ENCODE measurements around the gene NHSL1. TPM values are rescaled to one million over a fixed set of nuclear protein-coding genes. Genes with fewer than 3 reads are reported as not detected.

Gene NHSL1
- total and polyA plus RNA-seq, 2 donors (not counting 3 experiments of a cell fraction or from before 2014, with no cell fraction given): 24.8 to 55.0 TPM

GRCh38 chr6:138441965-138442364, 57.3 kb downstream of the NHSL1 start:
- H3K4me1 ChIP-seq (ENCODE audit: control insufficient read depth, extremely low read depth, insufficient read depth, low read length): no peaks in the 10 kb centered on the region
- H3K9me3 ChIP-seq (replicated peaks; ENCODE audit: control insufficient read depth, insufficient read depth, low read length): no peaks in the 10 kb centered on the region
- TF ChIP-seq FOS (IDR thresholded peaks at IDR 0.05; ENCODE audit: borderline replicate concordance, insufficient read depth, low read length): no peak
- TF ChIP-seq GATA2 (IDR thresholded peaks at IDR 0.05; ENCODE audit: insufficient read depth, insufficient read length, low read depth, low read length): no peak
- TF ChIP-seq CTCF (IDR thresholded peaks at IDR 0.05; ENCODE audit: extremely low read depth in 1 of 2, insufficient read depth in 1 of 2, low read depth in 1 of 2, low read length in 2 of 2): no peak
- TF ChIP-seq MAX (IDR thresholded peaks at IDR 0.05; ENCODE audit: insufficient read depth, insufficient read length): no peak
- no peak for TF ChIP-seq POLR2AphosphoS5 (IDR thresholded peaks at IDR 0.05; ENCODE audit: insufficient read depth, low read depth, low read length)
- TF ChIP-seq JUN (IDR thresholded peaks at IDR 0.05; ENCODE audit: borderline replicate concordance, insufficient read depth, insufficient read length, low read depth): no peak
- TF ChIP-seq EZH2 (IDR thresholded peaks at IDR 0.05; ENCODE audit: borderline replicate concordance, low read depth, low read length, severe bottlenecking): no peak
- TF ChIP-seq MYC (IDR thresholded peaks at IDR 0.05; ENCODE audit: low read depth, low read length): no peak
- no peak for TF ChIP-seq POLR2A (IDR thresholded peaks at IDR 0.05; ENCODE audit: low read depth, low read length)
- FAIRE-seq (no peak), DNase-seq (ENCODE audit: low read depth, low spot score) (peak; percentile 29)
- no TSS peak for BruUV-seq (replicated peaks)
- H3K9me1 ChIP-seq (replicated peaks; ENCODE audit: control insufficient read depth, extremely low read depth, insufficient read depth, low read length): no peaks in the 10 kb centered on the region
- H3K4me2 ChIP-seq (ENCODE audit: insufficient read depth, low read length): no peak overlapping the region
- no peak overlapping the region for H3K27ac ChIP-seq (ENCODE audit: insufficient read depth, low read depth, low read length)
- CTCF ChIA-PET: interaction anchor here (0.7 to 0.8 kb wide), 2 partner anchors 12 to 149 kb away, joined by 3 to 4 read pairs; no protein-coding TSS in a partner anchor
- peaks cover 5 to 16% of the 10 kb centered on the region in 2 experiments for H3K36me3 ChIP-seq (ENCODE audit: control insufficient read depth in 2 of 2, extremely low read depth in 1 of 2, insufficient read depth in 2 of 2, low read length in 2 of 2)
- intact Hi-C loops (cut with micrococcal nuclease): no loop called here
- no peak overlapping the region for H3K9ac ChIP-seq (replicated peaks; ENCODE audit: extremely low read depth, insufficient read depth, low read length)
- POLR2A ChIA-PET: interaction anchor here (0.5 kb wide), 1 partner anchor 16 kb away, joined by 8 read pairs; no protein-coding TSS in a partner anchor
- no peak overlapping the region for H2AFZ ChIP-seq (ENCODE audit: low read depth, low read length)
- dilution Hi-C loops (cut with MboI; ENCODE audit: extremely low pct_ligation_motif_present, low sequenced_read_pairs): no loop called here
- no peaks in the 10 kb centered on the region for H4K20me1 ChIP-seq (replicated peaks; ENCODE audit: control insufficient read depth, extremely low read depth, insufficient read depth, low read length)
- H3K79me2 ChIP-seq (ENCODE audit: control insufficient read depth, insufficient read depth, low read length): peaks cover 7% of the 10 kb centered on the region
- H3K4me3 ChIP-seq (replicated peaks in 1 of 3; ENCODE audit: insufficient read depth in 1 of 3, low read depth in 1 of 3, low read length in 3 of 3): no peak overlapping the region
- H3K27me3 ChIP-seq (ENCODE audit: control insufficient read depth in 2 of 2, insufficient read depth in 2 of 2, low read length in 2 of 2): no peaks in the 10 kb centered on the region

Measured in endothelial cell of umbilical vein (primary cell).